Natural killer cell (primary cell): Measurements from ENCODE around the gene CRY2. TPM values are rescaled to one million over a fixed set of nuclear protein-coding genes. Genes with fewer than 3 reads are reported as not detected.

ENCODE experiments used
- ATAC-seq, 3 donors: fragments of 150-1000 bp in 2 of 3; fragments of 200-7000 bp in 1 of 3; cut with Tn5 transposase; 1 replicate in 1 of 3; 2 replicates in 2 of 3; pipeline ENCODE4 v1.10.0; 2021; ENCODE audit warnings: mild to moderate bottlenecking in 2 of 3, moderate library complexity in 2 of 3
- DNase-seq, 2 donors: peaks; one replicate each; pipeline versions ENCODE4 v3.0.0 to v3.0.0-alpha.2; 2013 to 2021; ENCODE audit warnings: mixed read lengths in 1 of 2
- H3K27ac ChIP-seq: one replicate; pipeline ENCODE4 v1.5.1; 2013; ENCODE audit warnings: mild to moderate bottlenecking, low read length
- H3K27me3 ChIP-seq: one replicate; pipeline ENCODE4 v1.6.1; 2013; ENCODE audit warnings: low read length; ENCODE audit not compliant: control insufficient read depth, insufficient read depth
- H3K36me3 ChIP-seq: one replicate; pipeline ENCODE4 v1.6.1; 2013; ENCODE audit warnings: low read length; ENCODE audit not compliant: control insufficient read depth, insufficient read depth
- H3K4me1 ChIP-seq: one replicate; pipeline ENCODE4 v1.6.1; 2013; ENCODE audit warnings: low read length; ENCODE audit not compliant: control insufficient read depth, insufficient read depth
- H3K4me3 ChIP-seq: one replicate; pipeline ENCODE4 v1.5.1; 2013; ENCODE audit warnings: low read length
- H3K9me3 ChIP-seq: one replicate; pipeline ENCODE4 v1.6.1; 2013; ENCODE audit warnings: low read length; ENCODE audit not compliant: control insufficient read depth, insufficient read depth
- H3K27ac Mint-ChIP-seq, 2 donors: one replicate each; pipeline ENCODE4 v1.8.0; 2022; ENCODE audit warnings: mild to moderate bottlenecking in 2 of 2, mixed read lengths in 2 of 2, moderate library complexity in 1 of 2
- H3K27me3 Mint-ChIP-seq, 2 donors: one replicate each; pipeline ENCODE4 v1.8.0; 2022; ENCODE audit warnings: low read depth in 2 of 2, mixed read lengths in 2 of 2
- H3K36me3 Mint-ChIP-seq: one replicate; pipeline ENCODE4 v1.8.0; 2022; ENCODE audit warnings: mixed read lengths
- H3K4me1 Mint-ChIP-seq, 2 donors: one replicate each; pipeline ENCODE4 v1.8.0; 2022; ENCODE audit warnings: mixed read lengths in 2 of 2
- H3K4me3 Mint-ChIP-seq: one replicate; pipeline ENCODE4 v1.8.0; 2022; ENCODE audit warnings: mild to moderate bottlenecking, moderate library complexity, mixed read lengths
- H3K9me3 Mint-ChIP-seq, 2 donors: one replicate each; pipeline ENCODE4 v1.8.0; 2022; ENCODE audit warnings: mixed read lengths in 2 of 2
- WGBS: methylation state at CpG from one replicate; pipeline ENCODE4 v1.1.7; 2013; ENCODE audit warnings: missing lambda C conversion rate; ENCODE audit not compliant: insufficient coverage; 5-methylcytosine and 5-hydroxymethylcytosine counted together
- intact Hi-C: fragments of 100-400 bp; cut with micrococcal nuclease; formaldehyde crosslinking; loops from one replicate; pipeline ENCODE4 v1.14.2; 2022
- total RNA-seq, 4 donors: library from RNA; stranded (reverse); fragments of 120-200 nt in 1 of 4; gene quantifications; one replicate each; pipeline versions ENCODE4 v1.2.3 to v1.2.4, GENCODE V29; 2013 to 2022
- TF ChIP-seq, protein P1 (sequence below): fragments of 200-600 bp; IDR thresholded peaks from one replicate; pipeline ENCODE4 v1.8.0; 2022; ENCODE audit warnings: antibody characterized with exemption

The CRY2 gene
- total RNA-seq, 3 donors from 2014 or later (not counting 1 experiment from before 2014, with no cell fraction given): 124 to 214 (median 141) TPM

DNA sequence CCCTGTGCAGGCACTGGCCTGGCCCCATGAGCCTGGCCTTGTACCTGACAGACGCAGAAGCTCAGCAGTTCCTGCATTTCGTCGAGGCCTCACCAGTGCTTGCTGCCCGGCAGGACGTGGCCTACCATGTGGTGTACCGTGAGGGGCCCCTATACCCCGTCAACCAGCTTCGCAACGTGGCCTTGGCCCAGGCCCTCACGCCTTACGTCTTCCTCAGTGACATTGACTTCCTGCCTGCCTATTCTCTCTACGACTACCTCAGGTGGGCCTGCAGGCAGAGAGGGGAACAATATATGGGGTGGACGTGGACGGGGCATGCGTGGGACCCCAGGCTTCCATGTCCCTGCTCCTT, 80.0 kb downstream of the CRY2 start:
- DNase-seq (peak in 1 of 2 donors; percentile 21), ATAC-seq (no peak)
- Histone ChIP-seq H3K36me3 (peaks cover 4% of the 10 kb centered on the region), H3K4me1 (peaks cover 60% of the 10 kb centered on the region), H3K4me3 (no peak overlapping the region), H3K27ac (peak overlapping the region; percentile 19), H3K9me3 (no peaks in the 10 kb centered on the region), H3K27me3 (peaks cover 4% of the 10 kb centered on the region)
- H3K27ac Mint-ChIP-seq: peak overlapping the region in 1 of 2 donors; percentile 69
- intact Hi-C loops: no loop called here
- peaks cover 6% of the 10 kb centered on the region in 2 donors for H3K27me3 Mint-ChIP-seq
- H3K36me3 Mint-ChIP-seq: no peaks in the 10 kb centered on the region
- H3K4me1 Mint-ChIP-seq: peaks cover 36 to 41% of the 10 kb centered on the region in 2 donors
- H3K4me3 Mint-ChIP-seq: peak overlapping the region; percentile 42
- no peaks in the 10 kb centered on the region for H3K9me3 Mint-ChIP-seq
- TF ChIP-seq, protein P1, sequence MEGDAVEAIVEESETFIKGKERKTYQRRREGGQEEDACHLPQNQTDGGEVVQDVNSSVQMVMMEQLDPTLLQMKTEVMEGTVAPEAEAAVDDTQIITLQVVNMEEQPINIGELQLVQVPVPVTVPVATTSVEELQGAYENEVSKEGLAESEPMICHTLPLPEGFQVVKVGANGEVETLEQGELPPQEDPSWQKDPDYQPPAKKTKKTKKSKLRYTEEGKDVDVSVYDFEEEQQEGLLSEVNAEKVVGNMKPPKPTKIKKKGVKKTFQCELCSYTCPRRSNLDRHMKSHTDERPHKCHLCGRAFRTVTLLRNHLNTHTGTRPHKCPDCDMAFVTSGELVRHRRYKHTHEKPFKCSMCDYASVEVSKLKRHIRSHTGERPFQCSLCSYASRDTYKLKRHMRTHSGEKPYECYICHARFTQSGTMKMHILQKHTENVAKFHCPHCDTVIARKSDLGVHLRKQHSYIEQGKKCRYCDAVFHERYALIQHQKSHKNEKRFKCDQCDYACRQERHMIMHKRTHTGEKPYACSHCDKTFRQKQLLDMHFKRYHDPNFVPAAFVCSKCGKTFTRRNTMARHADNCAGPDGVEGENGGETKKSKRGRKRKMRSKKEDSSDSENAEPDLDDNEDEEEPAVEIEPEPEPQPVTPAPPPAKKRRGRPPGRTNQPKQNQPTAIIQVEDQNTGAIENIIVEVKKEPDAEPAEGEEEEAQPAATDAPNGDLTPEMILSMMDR: no peak
- WGBS: 37% methylated on average over 15 of the region's 15 CpGs

DNA sequence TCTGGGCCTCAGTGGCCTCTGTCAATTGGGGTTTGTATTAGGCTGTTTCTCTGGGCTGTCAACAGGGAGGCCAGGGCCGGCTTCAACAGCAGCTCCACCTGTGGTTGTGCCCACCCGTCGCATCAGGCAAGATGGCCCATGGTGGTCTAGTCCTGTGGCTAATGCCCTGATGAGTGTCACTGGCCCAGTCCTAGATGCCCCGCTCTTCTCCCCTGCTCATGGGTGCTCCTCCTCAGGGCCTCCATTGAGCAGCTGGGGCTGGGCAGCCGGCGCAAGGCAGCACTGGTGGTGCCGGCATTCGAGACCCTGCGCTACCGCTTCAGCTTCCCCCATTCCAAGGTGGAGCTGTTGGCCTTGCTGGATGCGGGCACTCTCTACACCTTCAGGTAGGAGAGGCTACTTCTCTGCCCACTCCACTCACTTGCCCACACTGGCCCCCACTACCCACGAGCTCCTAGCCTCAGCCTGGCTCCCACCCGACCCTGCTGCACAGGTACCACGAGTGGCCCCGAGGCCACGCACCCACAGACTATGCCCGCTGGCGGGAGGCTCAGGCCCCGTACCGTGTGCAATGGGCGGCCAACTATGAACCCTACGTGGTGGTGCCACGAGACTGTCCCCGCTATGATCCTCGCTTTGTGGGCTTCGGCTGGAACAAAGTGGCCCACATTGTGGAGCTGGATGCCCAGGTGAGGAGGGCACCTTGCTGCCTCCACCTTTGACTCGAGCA, 80.6 kb downstream of the CRY2 start:
- no peaks in the 10 kb centered on the region for H3K36me3 Mint-ChIP-seq
- H3K36me3 ChIP-seq: peaks cover 4% of the 10 kb centered on the region
- peak overlapping the region in 1 of 2 donors; percentile 69 for H3K27ac Mint-ChIP-seq
- ATAC-seq: no peak
- H3K4me3 ChIP-seq: no peak overlapping the region
- peak overlapping the region; percentile 42 for H3K4me3 Mint-ChIP-seq
- peak overlapping the region; percentile 19 for H3K27ac ChIP-seq
- peaks cover 36 to 41% of the 10 kb centered on the region in 2 donors for H3K4me1 Mint-ChIP-seq
- peaks cover 6% of the 10 kb centered on the region in 2 donors for H3K27me3 Mint-ChIP-seq
- TF ChIP-seq, protein P1: no peak
- DNase-seq: no peak
- H3K4me1 ChIP-seq: peaks cover 59% of the 10 kb centered on the region
- no peaks in the 10 kb centered on the region for H3K9me3 Mint-ChIP-seq
- H3K27me3 ChIP-seq: peaks cover 4% of the 10 kb centered on the region
- WGBS: 92% methylated on average over 27 of the region's 27 CpGs
- H3K9me3 ChIP-seq: no peaks in the 10 kb centered on the region
- intact Hi-C loops: no loop called here

DNA sequence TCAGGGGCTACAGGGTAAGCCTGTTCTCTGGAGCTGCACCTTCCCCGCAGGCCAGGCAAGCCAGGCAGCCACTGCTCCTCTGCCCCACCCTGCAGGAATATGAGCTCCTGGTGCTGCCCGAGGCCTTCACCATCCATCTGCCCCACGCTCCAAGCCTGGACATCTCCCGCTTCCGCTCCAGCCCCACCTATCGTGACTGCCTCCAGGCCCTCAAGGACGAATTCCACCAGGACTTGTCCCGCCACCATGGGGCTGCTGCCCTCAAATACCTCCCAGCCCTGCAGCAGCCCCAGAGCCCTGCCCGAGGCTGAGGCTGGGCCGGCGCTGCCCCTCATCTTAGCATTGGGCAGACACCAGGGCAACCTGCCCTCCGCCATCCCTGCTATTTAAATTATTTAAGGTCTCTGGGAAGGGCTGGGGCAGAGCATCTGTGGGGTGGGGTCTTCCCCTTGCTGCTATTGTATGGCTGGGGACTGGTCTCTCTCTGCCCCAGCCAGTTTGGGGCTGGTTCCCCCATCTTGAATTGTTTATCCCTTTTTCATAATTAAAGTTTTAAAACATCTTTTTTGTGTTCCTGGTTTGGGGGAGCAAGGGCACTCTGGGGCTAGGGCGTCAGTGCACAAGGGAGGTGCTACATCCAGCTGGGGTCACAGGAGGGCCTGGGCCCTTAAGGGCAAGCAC, 81.4 kb downstream of the CRY2 start:
- Histone ChIP-seq H3K9me3 (no peaks in the 10 kb centered on the region), H3K4me1 (peaks cover 57% of the 10 kb centered on the region), H3K36me3 (peaks cover 13% of the 10 kb centered on the region), H3K27ac (peak overlapping the region; percentile 86), H3K4me3 (no peak overlapping the region), H3K27me3 (no peaks in the 10 kb centered on the region)
- intact Hi-C loops: no loop called here
- ATAC-seq (no peak), DNase-seq (no peak)
- H3K4me3 Mint-ChIP-seq: no peak overlapping the region
- H3K36me3 Mint-ChIP-seq: no peaks in the 10 kb centered on the region
- no peaks in the 10 kb centered on the region for H3K9me3 Mint-ChIP-seq
- TF ChIP-seq, protein P1: no peak
- WGBS: 93% methylated on average over 13 of the region's 13 CpGs
- H3K27me3 Mint-ChIP-seq: peaks cover 6% of the 10 kb centered on the region in 2 donors
- H3K27ac Mint-ChIP-seq: peak overlapping the region in 1 of 2 donors; percentile 86
- H3K4me1 Mint-ChIP-seq: peaks cover 36 to 37% of the 10 kb centered on the region in 2 donors
